H9 (cell line): Measurements from ENCODE around the gene PDIA4. TPM values are rescaled to one million over a fixed set of nuclear protein-coding genes. Genes with fewer than 3 reads are reported as not detected.
"Not testable (repeated sequence)": the region's sequence is repeated elsewhere in the genome, so short reads cannot be mapped to it uniquely, and the experiment has no call there.

ENCODE experiments used
- DNase-seq: peaks from one replicate; pipeline ENCODE4 v3.0.0-alpha.2; 2017
- H2AFZ ChIP-seq: one replicate; pipeline ENCODE4 v1.6.1; 2013; ENCODE audit warnings: mild to moderate bottlenecking, low read length, control low read depth, moderate library complexity
- H2AK5ac ChIP-seq: 2 replicates; pipeline ENCODE4 v1.6.1; 2013; ENCODE audit warnings: low read length, control low read depth, mixed read lengths; ENCODE audit not compliant: insufficient read length
- H2BK120ac ChIP-seq: one replicate; pipeline ENCODE4 v1.6.1; 2013; ENCODE audit warnings: low read depth, mild to moderate bottlenecking, low read length, control low read depth, inconsistent platforms; ENCODE audit not compliant: poor library complexity, severe bottlenecking
- H2BK12ac ChIP-seq: 2 replicates; pipeline ENCODE4 v1.6.1; 2013; ENCODE audit warnings: low read length, control low read depth, mixed read lengths, low read depth; ENCODE audit not compliant: insufficient read length
- H2BK15ac ChIP-seq: 2 replicates; pipeline ENCODE4 v1.6.1; 2013; ENCODE audit warnings: low read depth, low read length, control low read depth
- H2BK20ac ChIP-seq: one replicate; pipeline ENCODE4 v1.6.1; 2013; ENCODE audit warnings: low read depth, mild to moderate bottlenecking, low read length, control low read depth, inconsistent platforms; ENCODE audit not compliant: poor library complexity, severe bottlenecking
- H2BK5ac ChIP-seq: 2 replicates; pipeline ENCODE4 v1.6.1; 2013; ENCODE audit warnings: low read length, control low read depth, mixed read lengths; ENCODE audit not compliant: insufficient read length
- H3K14ac ChIP-seq: 2 replicates; pipeline ENCODE4 v1.6.1; 2013; ENCODE audit warnings: low read length, control low read depth; ENCODE audit not compliant: insufficient read depth
- H3K18ac ChIP-seq: 2 replicates; pipeline ENCODE4 v1.6.1; 2013; ENCODE audit warnings: low read depth, mild to moderate bottlenecking, mixed read lengths, low read length, control low read depth; ENCODE audit not compliant: insufficient read length
- H3K23ac ChIP-seq: 2 replicates; pipeline ENCODE4 v1.6.1; 2013; ENCODE audit warnings: low read length, control low read depth, mixed read lengths, low read depth; ENCODE audit not compliant: insufficient read length
- H3K23me2 ChIP-seq: 2 replicates; pipeline ENCODE4 v1.6.1; 2013; ENCODE audit warnings: low read depth, mild to moderate bottlenecking, mixed read lengths, low read length, control low read depth; ENCODE audit not compliant: insufficient read length, poor library complexity, severe bottlenecking
- H3K27ac ChIP-seq: 2 replicates; pipeline ENCODE4 v1.5.1; 2013; ENCODE audit warnings: low read length, control low read depth, mixed read lengths, low read depth; ENCODE audit not compliant: insufficient read length
- H3K27me3 ChIP-seq: 2 replicates; pipeline ENCODE4 v1.6.1; 2013; ENCODE audit warnings: low read length, control low read depth, inconsistent platforms; ENCODE audit not compliant: insufficient read depth
- H3K4ac ChIP-seq: 2 replicates; pipeline ENCODE4 v1.6.1; 2013; ENCODE audit warnings: low read depth, mild to moderate bottlenecking, control low read depth, inconsistent platforms, low read length, moderate library complexity
- H3K4me1 ChIP-seq: 2 replicates; pipeline ENCODE4 v1.6.1; 2013; ENCODE audit warnings: low read length, control low read depth, inconsistent platforms; ENCODE audit not compliant: insufficient read depth
- H3K4me2 ChIP-seq: 2 replicates; pipeline ENCODE4 v1.6.1; 2013; ENCODE audit warnings: low read length, control low read depth, mixed read lengths; ENCODE audit not compliant: insufficient read length, insufficient read depth
- H3K56ac ChIP-seq: 2 replicates; pipeline ENCODE4 v1.6.1; 2013; ENCODE audit warnings: low read depth, mild to moderate bottlenecking, mixed read lengths, low read length, control low read depth; ENCODE audit not compliant: insufficient read length
- H3K79me1 ChIP-seq: 2 replicates; pipeline ENCODE4 v1.6.1; 2013; ENCODE audit warnings: low read depth, mild to moderate bottlenecking, moderate library complexity, low read length, control low read depth, inconsistent platforms; ENCODE audit not compliant: insufficient read depth, poor library complexity, severe bottlenecking
- H3K79me2 ChIP-seq: 2 replicates; pipeline ENCODE4 v1.6.1; 2013; ENCODE audit warnings: low read length, control low read depth, inconsistent platforms; ENCODE audit not compliant: insufficient read depth
- H3K9ac ChIP-seq: 2 replicates; pipeline ENCODE4 v1.6.1; 2013; ENCODE audit warnings: low read length, control low read depth, mixed read lengths; ENCODE audit not compliant: insufficient read length; ENCODE audit errors: extremely low read depth
- H3K9me3 ChIP-seq: one replicate; pipeline ENCODE4 v1.6.1; 2013; ENCODE audit warnings: low read depth, low read length, inconsistent platforms; ENCODE audit not compliant: control insufficient read depth
- H3T11ph ChIP-seq: one replicate; pipeline ENCODE4 v1.6.1; 2013; ENCODE audit warnings: mild to moderate bottlenecking, low read length, control low read depth, inconsistent platforms
- H4K20me1 ChIP-seq: one replicate; pipeline ENCODE4 v1.6.1; 2013; ENCODE audit not compliant: control insufficient read depth, insufficient read length, insufficient read depth
- H4K5ac ChIP-seq: 2 replicates; pipeline ENCODE4 v1.6.1; 2013; ENCODE audit warnings: low read depth, mild to moderate bottlenecking, mixed read lengths, low read length, control low read depth; ENCODE audit not compliant: insufficient read length
- H4K8ac ChIP-seq: replicated peaks from 2 replicates; pipeline ENCODE4 v1.6.1; 2013; ENCODE audit warnings: low read length, control low read depth, mixed read lengths, low read depth; ENCODE audit not compliant: insufficient read length
- H4K91ac ChIP-seq: 2 replicates; pipeline ENCODE4 v1.6.1; 2013; ENCODE audit warnings: low read depth, mild to moderate bottlenecking, moderate library complexity, mixed read lengths, low read length, control low read depth; ENCODE audit not compliant: insufficient read length
- H3K27ac Mint-ChIP-seq, 3 experiments: 2 replicates in 2 of 3; 3 replicates in 1 of 3; pipeline ENCODE4 v1.8.0; 2020 to 2021; ENCODE audit warnings: mixed read lengths in 3 of 3, mild to moderate bottlenecking in 1 of 3, moderate library complexity in 1 of 3
- H3K27me3 Mint-ChIP-seq: 2 replicates; pipeline ENCODE4 v1.8.0; 2021; ENCODE audit warnings: low read depth, mild to moderate bottlenecking, moderate library complexity, mixed read lengths
- H3K36me3 Mint-ChIP-seq, 3 experiments: 2 replicates in 2 of 3; 3 replicates in 1 of 3; pipeline ENCODE4 v1.8.0; 2020 to 2021; ENCODE audit warnings: low read depth in 3 of 3, mixed read lengths in 3 of 3; ENCODE audit not compliant: insufficient read depth in 1 of 3
- H3K4me1 Mint-ChIP-seq, 2 experiments: 2 replicates each; pipeline ENCODE4 v1.8.0; 2020; ENCODE audit warnings: mixed read lengths in 2 of 2
- H3K4me3 Mint-ChIP-seq, 2 experiments: 2 replicates in 1 of 2; 3 replicates in 1 of 2; pipeline ENCODE4 v1.8.0; 2020 to 2021; ENCODE audit warnings: mild to moderate bottlenecking in 2 of 2, mixed read lengths in 2 of 2, moderate library complexity in 1 of 2
- H3K9me3 Mint-ChIP-seq, 2 experiments: 2 replicates in 1 of 2; 3 replicates in 1 of 2; pipeline ENCODE4 v1.8.0; 2020; ENCODE audit warnings: mild to moderate bottlenecking in 2 of 2, mixed read lengths in 2 of 2, moderate library complexity in 1 of 2
- WGBS: extraction: QIAGEN DNeasy Blood & Tissue Kit; methylation state at CpG from one replicate; pipeline ENCODE4 v1.1.7; 2013; ENCODE audit warnings: missing lambda C conversion rate, low lambda C conversion rate, mixed read lengths; ENCODE audit not compliant: insufficient read length; ENCODE audit errors: extremely low coverage; 5-methylcytosine and 5-hydroxymethylcytosine counted together
- total RNA-seq: library from RNA; stranded (reverse); gene quantifications from 2 replicates; pipeline ENCODE4 v1.2.1, GENCODE V29; 2021
- TF ChIP-seq, protein P1 (sequence below): fragments of 200-600 bp; sonication (generic); conservative IDR thresholded peaks from 3 replicates; pipeline ENCODE4 v1.8.0; 2021; ENCODE audit warnings: antibody characterized with exemption, mild to moderate bottlenecking

The PDIA4 gene
- total RNA-seq, 1 experiment from 2014 or later = 217 TPM

DNA sequence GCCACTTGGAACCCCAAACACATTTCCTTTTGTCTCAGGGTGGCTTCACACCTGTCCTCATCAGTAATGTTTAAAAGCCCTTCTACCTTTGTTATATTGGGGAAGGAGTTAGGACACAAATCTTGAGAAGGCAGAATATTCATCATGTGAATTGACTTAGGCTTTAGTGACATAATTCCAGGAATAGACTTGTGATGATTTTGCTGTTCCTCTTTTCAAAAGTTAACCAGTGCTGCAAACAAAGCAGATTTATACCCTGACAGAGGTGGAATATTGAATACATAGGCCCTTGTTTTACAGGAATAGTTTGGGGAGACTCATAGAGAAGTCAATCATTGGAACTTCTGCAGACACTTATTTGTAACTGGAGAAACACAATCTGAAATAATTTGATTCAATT lies 35.2 kb upstream of the PDIA4 start:
- H4K5ac ChIP-seq = no peak overlapping the region
- Mint-ChIP-seq H3K4me3 (no peak overlapping the region; a peak in 1 of 5 replicates), H3K9me3 (no peaks in the 10 kb centered on the region), H3K27me3 (no peaks in the 10 kb centered on the region), H3K4me1 (peaks cover 3 to 8% of the 10 kb centered on the region in 2 experiments; a peak in 2 of 4 replicates), H3K36me3 (peaks cover 3 to 12% (median 7%) of the 10 kb centered on the region in 3 experiments; a peak in 6 of 7 replicates), H3K27ac (peak overlapping the region in 1 of 3 experiments; percentile 27; a peak in 1 of 7 replicates)
- no peak overlapping the region for H3K56ac ChIP-seq
- no peak overlapping the region for H3K9ac ChIP-seq
- no peak overlapping the region for H2AK5ac ChIP-seq
- H2BK5ac ChIP-seq = no peak overlapping the region
- no peak overlapping the region for H4K8ac ChIP-seq
- no peaks in the 10 kb centered on the region for H3K79me2 ChIP-seq
- H4K91ac ChIP-seq = no peak overlapping the region
- TF ChIP-seq, protein P1, sequence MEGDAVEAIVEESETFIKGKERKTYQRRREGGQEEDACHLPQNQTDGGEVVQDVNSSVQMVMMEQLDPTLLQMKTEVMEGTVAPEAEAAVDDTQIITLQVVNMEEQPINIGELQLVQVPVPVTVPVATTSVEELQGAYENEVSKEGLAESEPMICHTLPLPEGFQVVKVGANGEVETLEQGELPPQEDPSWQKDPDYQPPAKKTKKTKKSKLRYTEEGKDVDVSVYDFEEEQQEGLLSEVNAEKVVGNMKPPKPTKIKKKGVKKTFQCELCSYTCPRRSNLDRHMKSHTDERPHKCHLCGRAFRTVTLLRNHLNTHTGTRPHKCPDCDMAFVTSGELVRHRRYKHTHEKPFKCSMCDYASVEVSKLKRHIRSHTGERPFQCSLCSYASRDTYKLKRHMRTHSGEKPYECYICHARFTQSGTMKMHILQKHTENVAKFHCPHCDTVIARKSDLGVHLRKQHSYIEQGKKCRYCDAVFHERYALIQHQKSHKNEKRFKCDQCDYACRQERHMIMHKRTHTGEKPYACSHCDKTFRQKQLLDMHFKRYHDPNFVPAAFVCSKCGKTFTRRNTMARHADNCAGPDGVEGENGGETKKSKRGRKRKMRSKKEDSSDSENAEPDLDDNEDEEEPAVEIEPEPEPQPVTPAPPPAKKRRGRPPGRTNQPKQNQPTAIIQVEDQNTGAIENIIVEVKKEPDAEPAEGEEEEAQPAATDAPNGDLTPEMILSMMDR = no peak
- no peak overlapping the region for H3K4ac ChIP-seq
- no peaks in the 10 kb centered on the region for H3K79me1 ChIP-seq
- H4K20me1 ChIP-seq = no peaks in the 10 kb centered on the region
- H3K9me3 ChIP-seq = no peaks in the 10 kb centered on the region
- H3K27ac ChIP-seq = no peak overlapping the region
- H2AFZ ChIP-seq = no peak overlapping the region
- no peak overlapping the region for H3K4me2 ChIP-seq
- no peak overlapping the region for H3K18ac ChIP-seq
- H2BK20ac ChIP-seq = no peak overlapping the region
- H3T11ph ChIP-seq = no peak overlapping the region
- no peaks in the 10 kb centered on the region for H3K27me3 ChIP-seq
- H2BK120ac ChIP-seq = no peak overlapping the region
- H3K23ac ChIP-seq = no peak overlapping the region
- H3K23me2 ChIP-seq = peaks cover 5% of the 10 kb centered on the region
- H2BK12ac ChIP-seq = no peak overlapping the region
- H3K14ac ChIP-seq = no peak overlapping the region
- no peaks in the 10 kb centered on the region for H3K4me1 ChIP-seq
- DNase-seq = no peak
- H2BK15ac ChIP-seq = no peak overlapping the region

DNA sequence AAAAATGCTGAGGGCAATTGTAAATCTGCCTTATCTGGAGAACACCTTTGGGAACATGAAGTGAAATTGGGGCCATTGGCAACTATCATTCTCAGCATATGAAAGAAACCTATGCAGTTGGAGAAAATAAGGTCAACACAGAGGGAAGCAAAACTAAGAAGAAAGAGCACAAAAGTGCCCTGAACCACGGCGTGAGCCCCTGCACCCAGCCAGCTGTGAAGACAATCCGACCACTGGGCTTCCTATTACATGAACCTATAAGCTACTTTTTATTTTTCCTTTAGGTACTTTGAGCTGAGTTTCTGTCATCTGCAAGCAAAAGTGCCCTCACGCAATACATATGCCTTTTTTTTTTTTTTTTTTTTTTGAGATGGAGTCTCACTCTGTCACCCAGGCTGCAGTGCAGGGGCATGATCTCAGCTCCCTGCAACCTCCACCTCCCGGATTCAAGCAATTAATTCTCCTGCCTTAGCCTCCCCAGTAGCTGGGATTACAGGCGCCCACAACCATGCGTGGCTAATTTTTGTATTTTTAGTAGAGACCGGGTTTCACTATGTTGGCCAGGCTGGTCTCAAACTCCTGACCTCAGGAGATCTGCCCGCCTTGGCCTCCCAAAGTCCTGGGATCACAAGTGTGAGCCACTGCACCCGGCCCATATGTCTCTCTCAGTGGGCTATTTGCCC lies 34.1 kb upstream of the PDIA4 start:
- not testable (repeated sequence) for H3K9me3 ChIP-seq, H3K36me3 Mint-ChIP-seq, H2BK20ac ChIP-seq, H4K20me1 ChIP-seq, H3K4me3 Mint-ChIP-seq, H3K23me2 ChIP-seq, H4K91ac ChIP-seq, H2AFZ ChIP-seq, H3K4me1 ChIP-seq, H3K27ac ChIP-seq, H3K4me1 Mint-ChIP-seq, H4K5ac ChIP-seq, H3K9ac ChIP-seq, H2BK120ac ChIP-seq, H3K56ac ChIP-seq, H3T11ph ChIP-seq, H3K79me1 ChIP-seq, H2BK15ac ChIP-seq, H2BK5ac ChIP-seq, H3K27me3 Mint-ChIP-seq, H3K14ac ChIP-seq, H3K4ac ChIP-seq, H2AK5ac ChIP-seq, H3K23ac ChIP-seq, H3K79me2 ChIP-seq, H2BK12ac ChIP-seq, H3K27me3 ChIP-seq, DNase-seq, H3K9me3 Mint-ChIP-seq, H3K18ac ChIP-seq, H3K4me2 ChIP-seq, H4K8ac ChIP-seq
- WGBS = no CpG with 5 or more reads among the region's 10 CpGs
- peak overlapping the region in 1 of 3 experiments; percentile 40; a peak in 1 of 7 replicates for H3K27ac Mint-ChIP-seq
